Lower leg skin (tissue), 4 donors: Measurements from ENCODE around the gene GREB1. TPM values are rescaled to one million over a fixed set of nuclear protein-coding genes. Genes with fewer than 3 reads are reported as not detected.

Experiments
- DNase-seq, 2 donors: peaks; one replicate each; pipeline ENCODE4 v3.0.0-alpha.2; 2019; ENCODE audit warnings: low spot score in 2 of 2
- H3K4me3 ChIP-seq: fragments of 200-600 bp; sonication (generic); 2 replicates; pipeline ENCODE4 v1.5.1; 2017; ENCODE audit warnings: mild to moderate bottlenecking, low read depth; ENCODE audit not compliant: poor library complexity, severe bottlenecking
- POLR2A ChIP-seq, 2 donors: fragments of 450-650 bp; IDR thresholded peaks; one replicate each; pipeline ENCODE4 v1.6.1; 2016 to 2017; ENCODE audit warnings: antibody characterized with exemption in 2 of 2, mild to moderate bottlenecking in 1 of 2, moderate library complexity in 1 of 2
- WGBS, 2 donors: methylation state at CpG; one replicate each; pipeline ENCODE4 v1.1.5; 2018; 5-methylcytosine and 5-hydroxymethylcytosine counted together
- intact Hi-C: fragments of 100-400 bp; cut with DNase I; formaldehyde crosslinking; loops from one replicate; pipeline ENCODE4 v1.15.0; 2023; ENCODE audit warnings: low total_unique reads
- total RNA-seq, 4 donors: library from RNA; depleted of rRNA; stranded (reverse); fragments of >200 nt; gene quantifications; one replicate each; pipeline ENCODE4 v1.1.0, GENCODE V29; 2016
- TF ChIP-seq, protein P1 (sequence below), 3 donors: fragments of 450-650 bp; IDR thresholded peaks; one replicate each; pipeline ENCODE4 v1.5.1; 2016; ENCODE audit warnings: antibody characterized with exemption in 3 of 3, mild to moderate bottlenecking in 3 of 3, moderate library complexity in 2 of 3

GREB1 gene
- total RNA-seq, 4 donors from 2014 or later, result 2.4 to 12.2 (median 4.0) TPM

DNA sequence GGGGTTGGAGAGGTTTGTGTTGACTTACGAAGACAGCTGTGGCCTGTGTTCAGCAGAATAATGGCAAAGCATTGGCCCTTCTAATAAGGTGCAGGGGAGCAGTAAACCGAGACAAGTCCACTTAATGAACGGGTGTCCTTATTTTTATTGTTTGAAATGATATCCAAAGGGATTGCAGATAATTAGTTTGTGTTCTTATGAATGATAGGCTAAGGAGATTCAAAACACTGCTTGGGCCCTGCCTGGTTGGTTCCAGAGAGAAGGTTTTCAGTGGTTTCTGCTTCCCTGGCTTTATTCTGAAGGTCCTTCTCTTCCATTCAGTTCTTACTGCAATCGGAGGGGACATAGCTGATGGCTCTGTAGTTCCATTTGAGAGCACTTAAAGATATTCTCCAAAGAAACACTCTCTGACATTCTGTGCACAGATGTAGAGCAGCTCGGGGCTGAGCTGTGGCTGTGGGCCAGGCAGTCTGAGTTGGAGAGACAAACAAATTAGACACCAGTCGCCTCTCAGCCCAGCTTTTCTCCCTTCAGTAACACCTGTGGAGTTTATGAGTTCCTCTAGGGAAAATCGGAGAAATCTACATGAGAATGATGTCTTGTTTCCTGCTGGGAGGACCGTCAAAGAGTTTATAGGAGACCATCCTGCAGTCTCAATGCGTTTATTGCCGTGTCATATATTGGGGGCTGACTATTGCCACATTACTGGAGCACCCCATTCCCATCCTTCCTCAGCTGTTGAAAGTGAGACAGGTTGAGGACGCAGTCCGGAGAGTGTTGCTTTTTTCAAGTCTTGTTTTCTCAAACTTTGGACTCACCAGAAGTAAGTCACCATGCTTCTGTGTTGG lies 6.5 kb downstream of the GREB1 start:
- TF ChIP-seq, protein P1, sequence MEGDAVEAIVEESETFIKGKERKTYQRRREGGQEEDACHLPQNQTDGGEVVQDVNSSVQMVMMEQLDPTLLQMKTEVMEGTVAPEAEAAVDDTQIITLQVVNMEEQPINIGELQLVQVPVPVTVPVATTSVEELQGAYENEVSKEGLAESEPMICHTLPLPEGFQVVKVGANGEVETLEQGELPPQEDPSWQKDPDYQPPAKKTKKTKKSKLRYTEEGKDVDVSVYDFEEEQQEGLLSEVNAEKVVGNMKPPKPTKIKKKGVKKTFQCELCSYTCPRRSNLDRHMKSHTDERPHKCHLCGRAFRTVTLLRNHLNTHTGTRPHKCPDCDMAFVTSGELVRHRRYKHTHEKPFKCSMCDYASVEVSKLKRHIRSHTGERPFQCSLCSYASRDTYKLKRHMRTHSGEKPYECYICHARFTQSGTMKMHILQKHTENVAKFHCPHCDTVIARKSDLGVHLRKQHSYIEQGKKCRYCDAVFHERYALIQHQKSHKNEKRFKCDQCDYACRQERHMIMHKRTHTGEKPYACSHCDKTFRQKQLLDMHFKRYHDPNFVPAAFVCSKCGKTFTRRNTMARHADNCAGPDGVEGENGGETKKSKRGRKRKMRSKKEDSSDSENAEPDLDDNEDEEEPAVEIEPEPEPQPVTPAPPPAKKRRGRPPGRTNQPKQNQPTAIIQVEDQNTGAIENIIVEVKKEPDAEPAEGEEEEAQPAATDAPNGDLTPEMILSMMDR (IDR thresholded peaks at IDR 0.05), result no peak
- TF ChIP-seq POLR2A (IDR thresholded peaks at IDR 0.05), result no peak
- no peak overlapping the region for H3K4me3 ChIP-seq
- intact Hi-C loops, result no loop called here
- WGBS, 2 donors, result 55 to 71% methylated on average over 12 of the region's 12 CpGs
- DNase-seq, result no peak

GRCh38 chr2:11540996-11541692 lies 7.3 kb downstream of the GREB1 start:
- H3K4me3 ChIP-seq, result no peak overlapping the region
- intact Hi-C loops, result no loop called here
- DNase-seq, result no peak

GRCh38 chr2:11541693-11542274 lies 7.9 kb downstream of the GREB1 start:
- TF ChIP-seq, protein P1 (IDR thresholded peaks at IDR 0.05), result no peak
- TF ChIP-seq POLR2A (IDR thresholded peaks at IDR 0.05), result no peak
- WGBS, 2 donors, result 81 to 86% methylated on average over 8 of the region's 8 CpGs
- no peak overlapping the region for H3K4me3 ChIP-seq
- no peak for DNase-seq
- intact Hi-C loops, result no loop called here

More at GRCh38 chr2:11540996-11541692, 7.3 kb downstream of the GREB1 start:
- no peak for TF ChIP-seq POLR2A (IDR thresholded peaks at IDR 0.05)
- TF ChIP-seq, protein P1 (IDR thresholded peaks at IDR 0.05), result no peak
- WGBS, 2 donors, result 93 to 95% methylated on average over 11 of the region's 11 CpGs

- no peak for TF ChIP-seq POLR2A (IDR thresholded peaks at IDR 0.05)
- TF ChIP-seq, protein P1 (IDR thresholded peaks at IDR 0.05), result no peak
- 73 to 75% methylated on average over 11 of the region's 11 CpGs for WGBS, 2 donors
- DNase-seq, result no peak
- intact Hi-C loops, result no loop called here
- H3K4me3 ChIP-seq, result no peak overlapping the region
Observed at GRCh38 chr2:11542275-11542819, 8.5 kb downstream of the GREB1 start.

DNA sequence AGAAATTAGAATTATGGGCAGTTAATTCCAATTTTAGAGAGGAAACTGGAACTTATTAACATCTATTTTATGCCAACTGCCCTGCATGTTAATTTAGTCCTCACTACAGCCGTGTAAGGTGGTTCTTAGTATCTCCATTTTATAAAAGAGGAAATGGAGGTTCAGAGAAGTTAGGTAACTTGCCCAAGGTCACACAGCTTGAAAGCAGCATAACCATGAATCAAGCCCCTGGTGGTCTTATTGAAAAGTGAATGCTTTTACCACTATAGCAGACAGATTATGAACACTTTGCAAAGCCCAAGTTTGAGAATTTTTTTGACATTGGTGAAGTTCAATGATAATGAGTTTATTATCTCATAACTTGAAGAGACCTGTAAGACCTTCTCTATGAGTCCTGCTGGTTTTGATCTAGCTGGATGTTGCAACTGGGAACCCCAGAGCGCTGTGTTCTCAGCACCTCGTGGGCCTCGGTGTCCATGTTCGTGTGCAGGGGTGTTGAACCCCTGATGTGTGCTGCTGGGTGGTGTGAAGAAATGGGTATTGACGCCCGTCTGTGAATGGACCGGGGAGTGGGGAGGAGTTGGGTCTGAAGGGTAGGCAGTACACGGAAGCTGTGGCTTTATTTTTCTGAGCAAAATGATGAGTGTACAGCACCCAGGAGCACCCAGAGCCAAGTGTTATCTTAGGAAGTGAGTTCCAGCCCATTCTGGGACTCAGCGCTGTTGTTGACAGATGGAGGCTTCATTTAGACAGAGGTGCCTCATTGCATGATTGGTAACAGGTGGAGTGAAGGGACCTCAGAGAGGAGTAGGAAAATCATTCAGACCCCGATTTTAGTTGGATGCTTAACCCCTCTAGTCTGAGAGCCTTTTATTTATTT lies 9.7 kb downstream of the GREB1 start:
- 92 to 94% methylated on average over 11 of the region's 11 CpGs for WGBS, 2 donors
- intact Hi-C loops, result no loop called here
- H3K4me3 ChIP-seq, result no peak overlapping the region
- no peak for DNase-seq
- TF ChIP-seq, protein P1 (IDR thresholded peaks at IDR 0.05), result no peak
- TF ChIP-seq POLR2A (IDR thresholded peaks at IDR 0.05), result no peak
